OCI-LY7 (cell line): Measurements from ENCODE around the gene SSTR5.

Source experiments
- EZH2phosphoT487 ChIP-seq: fragments of 200-600 bp; sonication (generic); IDR thresholded peaks from 2 replicates; pipeline ENCODE4 v1.6.1; 2018; ENCODE audit warnings: low read depth, borderline replicate concordance, mild to moderate bottlenecking, mixed run types, antibody characterized with exemption, low read length, moderate library complexity, mixed read lengths
- TF ChIP-seq, protein P1 (sequence below): fragments of 200-600 bp; sonication (generic); conservative IDR thresholded peaks from 2 replicates; pipeline ENCODE4 v1.5.1; 2014; ENCODE audit warnings: mild to moderate bottlenecking, antibody characterized with exemption, low read length, moderate library complexity, mixed read lengths

DNA sequence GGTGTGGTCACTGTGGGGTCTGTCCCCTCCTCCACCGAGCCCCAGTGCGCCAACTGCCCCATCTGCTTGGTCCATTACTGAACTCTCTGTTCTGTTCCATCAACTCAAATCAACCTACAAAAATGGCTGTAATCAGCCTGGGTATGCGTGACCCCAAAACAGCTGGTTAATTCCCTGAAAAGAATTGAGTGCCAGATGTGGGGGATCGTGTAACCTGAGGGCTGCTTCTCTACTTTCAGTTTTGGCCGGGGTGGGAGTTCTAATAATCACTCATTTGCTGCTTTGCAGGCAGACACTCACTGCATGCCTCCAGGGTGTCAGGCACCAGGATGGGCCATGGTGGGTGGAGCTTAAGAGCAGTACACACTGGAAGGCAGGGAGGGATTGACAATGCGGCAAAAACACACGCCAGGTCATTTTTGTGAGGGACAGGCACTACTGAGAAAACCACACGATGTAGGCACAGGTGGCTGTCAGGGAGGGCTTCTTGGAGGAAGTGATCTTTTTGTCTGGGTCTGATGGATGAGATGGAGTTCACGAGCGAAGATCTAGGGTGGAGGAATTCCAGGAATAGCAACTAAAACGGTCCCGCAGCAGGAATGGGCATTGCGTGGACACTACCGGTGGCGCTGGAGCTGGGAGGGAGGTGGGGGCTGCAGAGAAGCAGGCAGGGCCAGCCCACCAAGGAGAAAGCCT lies 30.4 kb upstream of the SSTR5 start:
- TF ChIP-seq EZH2phosphoT487 = no peak
- TF ChIP-seq, protein P1, sequence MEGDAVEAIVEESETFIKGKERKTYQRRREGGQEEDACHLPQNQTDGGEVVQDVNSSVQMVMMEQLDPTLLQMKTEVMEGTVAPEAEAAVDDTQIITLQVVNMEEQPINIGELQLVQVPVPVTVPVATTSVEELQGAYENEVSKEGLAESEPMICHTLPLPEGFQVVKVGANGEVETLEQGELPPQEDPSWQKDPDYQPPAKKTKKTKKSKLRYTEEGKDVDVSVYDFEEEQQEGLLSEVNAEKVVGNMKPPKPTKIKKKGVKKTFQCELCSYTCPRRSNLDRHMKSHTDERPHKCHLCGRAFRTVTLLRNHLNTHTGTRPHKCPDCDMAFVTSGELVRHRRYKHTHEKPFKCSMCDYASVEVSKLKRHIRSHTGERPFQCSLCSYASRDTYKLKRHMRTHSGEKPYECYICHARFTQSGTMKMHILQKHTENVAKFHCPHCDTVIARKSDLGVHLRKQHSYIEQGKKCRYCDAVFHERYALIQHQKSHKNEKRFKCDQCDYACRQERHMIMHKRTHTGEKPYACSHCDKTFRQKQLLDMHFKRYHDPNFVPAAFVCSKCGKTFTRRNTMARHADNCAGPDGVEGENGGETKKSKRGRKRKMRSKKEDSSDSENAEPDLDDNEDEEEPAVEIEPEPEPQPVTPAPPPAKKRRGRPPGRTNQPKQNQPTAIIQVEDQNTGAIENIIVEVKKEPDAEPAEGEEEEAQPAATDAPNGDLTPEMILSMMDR = no peak
